HG03196 (cell line): ENCODE results near the gene SLC25A29.
A peak's percentile ranks its signal among the peaks of the same experiment; 100 is the strongest.
"Not testable (repeated sequence)": the region's sequence is repeated elsewhere in the genome, so short reads cannot be mapped to it uniquely, and the experiment has no call there.

Experiments
- ATAC-seq: cut with Tn5 transposase; IDR thresholded peaks from one replicate; pipeline ENCODE4 v1.9.1; 2021; ENCODE audit not compliant: unreplicated experiment

SLC25A29 gene, protein sequence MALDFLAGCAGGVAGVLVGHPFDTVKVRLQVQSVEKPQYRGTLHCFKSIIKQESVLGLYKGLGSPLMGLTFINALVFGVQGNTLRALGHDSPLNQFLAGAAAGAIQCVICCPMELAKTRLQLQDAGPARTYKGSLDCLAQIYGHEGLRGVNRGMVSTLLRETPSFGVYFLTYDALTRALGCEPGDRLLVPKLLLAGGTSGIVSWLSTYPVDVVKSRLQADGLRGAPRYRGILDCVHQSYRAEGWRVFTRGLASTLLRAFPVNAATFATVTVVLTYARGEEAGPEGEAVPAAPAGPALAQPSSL

DNA sequence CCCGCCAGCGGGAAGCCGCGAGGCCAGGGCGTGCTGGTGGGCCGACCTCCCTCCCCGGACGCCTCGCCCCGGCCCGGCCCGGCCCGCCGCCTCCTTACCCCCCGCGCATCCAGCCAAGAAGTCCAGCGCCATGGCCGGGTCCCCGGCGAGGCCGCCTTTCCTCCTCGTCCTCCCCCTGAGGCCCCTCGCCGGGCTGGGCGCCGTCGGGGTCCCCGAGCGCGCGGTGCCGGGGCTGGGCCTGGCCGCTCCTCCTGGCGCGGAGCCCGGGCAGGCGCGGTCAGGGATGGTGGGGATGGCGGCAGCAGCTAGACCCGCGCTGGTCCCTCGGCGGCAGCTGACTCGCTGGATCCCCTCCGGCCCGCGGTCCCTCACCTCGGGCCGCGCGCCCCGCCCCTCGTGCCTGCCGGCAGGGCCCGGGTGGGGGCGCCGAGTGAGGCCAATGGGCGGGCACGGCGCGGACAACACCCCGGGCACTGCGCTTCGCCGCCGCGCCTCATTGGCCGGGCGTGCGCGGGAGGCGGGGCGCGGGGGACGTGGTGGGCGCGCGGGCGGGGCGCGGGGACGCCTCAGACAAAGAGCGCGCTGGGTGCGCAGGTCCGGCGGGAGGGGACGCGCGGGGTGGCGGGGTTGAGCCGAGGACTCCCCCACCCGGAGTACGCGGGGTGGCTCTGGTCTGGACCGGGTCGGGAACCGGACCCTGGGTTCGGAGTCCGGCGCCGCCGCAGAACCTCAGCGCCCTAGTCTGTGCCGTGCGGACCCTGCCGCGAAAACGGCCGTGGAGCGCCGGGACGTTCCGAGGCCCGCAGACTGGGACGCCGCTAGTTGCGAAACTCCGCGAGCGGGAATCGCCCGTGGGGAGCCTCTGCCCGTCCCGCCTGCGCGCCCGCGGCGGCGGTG, at the start of gene SLC25A29:
Gene SLC25A29 (minus strand): TSS at position 344 of the 897 bp plus-strand sequence. CDS start 212 bp downstream, at position 132.
- ATAC-seq: peak; percentile 79

DNA sequence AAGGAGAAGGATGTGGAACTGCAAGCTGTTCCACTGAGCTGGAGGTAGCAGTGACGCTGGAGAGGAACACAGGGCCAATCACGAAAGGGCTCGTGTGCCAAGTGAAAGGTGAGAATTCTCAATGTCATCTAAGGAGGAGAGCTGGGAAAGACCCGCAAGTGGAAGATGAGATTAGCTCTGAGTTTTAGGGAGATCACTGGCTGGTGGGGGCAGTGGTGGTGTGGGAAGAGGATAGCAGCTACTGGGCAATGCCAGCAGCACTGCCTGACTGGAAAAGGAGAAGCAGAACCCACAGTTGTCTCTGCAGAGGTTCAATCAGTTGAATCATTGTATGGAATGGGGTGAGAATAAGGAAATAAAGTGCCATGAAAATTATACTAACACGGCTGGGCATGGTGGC, 44.7 kb upstream of the SLC25A29 start:
- no peak for ATAC-seq

DNA sequence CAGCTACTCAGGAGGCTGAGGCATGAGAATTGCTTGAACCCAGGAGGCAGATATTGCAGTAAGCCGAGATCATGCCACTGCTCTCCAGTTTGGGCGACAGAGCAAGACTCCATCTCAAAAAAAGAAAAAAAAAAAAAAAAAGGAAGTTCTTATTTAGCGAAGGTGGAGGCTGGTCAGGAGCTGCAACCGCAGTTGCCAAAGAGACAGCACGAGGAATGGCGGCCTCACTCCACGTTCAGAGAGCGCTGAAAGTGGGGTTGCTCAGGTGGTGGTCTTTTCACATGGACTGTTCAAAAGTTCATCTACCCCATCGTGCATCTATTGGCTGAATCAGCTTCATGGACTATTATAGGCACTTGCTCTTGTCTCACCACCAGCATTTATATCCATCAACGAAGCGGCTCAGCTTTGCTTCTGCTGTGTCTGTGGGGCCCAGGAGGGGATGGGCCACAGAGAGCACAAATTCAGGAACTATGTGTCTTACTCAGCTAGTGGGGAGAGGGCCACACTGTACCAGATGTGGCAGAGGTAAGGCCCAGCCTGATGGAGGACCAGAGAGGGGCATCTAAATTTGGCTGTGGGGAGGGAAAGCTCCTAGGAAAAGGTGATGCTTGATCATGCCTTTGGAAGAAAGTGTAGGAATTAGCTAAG, 44.2 kb upstream of the SLC25A29 start:
- no peak for ATAC-seq

DNA sequence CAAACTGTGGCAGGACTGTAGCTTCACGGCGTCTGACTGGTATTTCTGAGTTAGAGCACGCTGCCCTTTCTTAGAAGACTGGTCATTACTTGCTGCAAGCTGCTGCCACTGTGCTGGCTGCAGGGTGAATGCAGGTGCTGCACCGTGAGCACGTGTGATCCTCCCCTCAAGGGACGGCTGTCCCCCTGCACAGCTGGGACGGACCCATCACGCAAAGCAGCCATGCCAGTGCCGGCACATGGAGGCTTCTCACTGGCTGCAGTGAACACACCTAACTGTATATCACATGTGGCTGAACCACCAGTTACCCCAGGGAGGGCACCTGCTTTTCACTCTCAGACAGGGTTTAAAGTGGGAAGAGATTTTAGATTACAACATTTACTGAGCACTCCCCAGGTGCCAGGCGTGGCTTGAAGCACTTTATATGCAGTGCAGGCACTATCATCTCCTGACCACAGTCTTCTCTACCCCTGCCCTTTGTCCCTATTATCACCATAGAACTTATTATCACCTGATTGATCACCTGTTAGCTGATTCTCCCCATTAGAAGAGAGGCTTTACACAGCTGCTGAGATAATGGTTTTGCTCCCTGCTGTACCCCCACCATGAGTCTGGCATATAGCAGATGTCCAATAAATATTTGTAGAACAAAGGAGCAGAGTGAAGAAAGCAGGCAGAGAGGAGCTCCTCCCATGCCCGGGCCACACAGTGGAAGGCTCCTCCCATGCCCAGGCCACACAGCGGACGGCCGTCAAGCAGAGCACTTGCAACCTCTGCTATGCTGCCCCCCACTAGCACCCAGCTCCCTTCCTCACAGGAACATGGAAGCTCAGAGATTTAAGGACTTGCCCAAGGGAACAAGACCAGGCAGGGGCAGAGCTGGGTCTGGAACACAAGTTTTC, 42.8 kb upstream of the SLC25A29 start:
- no peak for ATAC-seq

DNA sequence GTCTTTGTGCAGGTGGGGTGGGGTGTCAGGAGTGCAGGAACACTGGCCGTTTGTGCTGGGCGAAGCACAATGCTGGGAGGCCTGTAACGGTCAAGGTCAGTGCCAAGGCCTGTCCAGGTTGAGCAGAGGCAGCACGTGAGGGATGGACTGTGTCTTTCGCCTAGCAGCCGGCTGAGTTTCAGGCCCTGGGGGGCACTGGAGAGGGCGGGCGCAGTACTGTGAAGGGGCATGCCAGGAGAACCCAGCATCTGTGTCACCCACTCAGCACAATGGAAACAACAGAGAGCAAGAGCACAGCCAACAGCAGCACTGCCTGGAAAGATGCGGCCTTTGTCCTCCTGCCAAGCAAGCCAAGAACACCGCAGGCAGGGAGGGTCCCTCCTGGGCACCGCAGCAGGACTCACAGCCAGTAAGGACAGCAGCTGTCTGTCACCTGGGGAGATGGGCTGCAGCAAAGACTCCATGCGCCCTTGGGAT, 42.0 kb upstream of the SLC25A29 start:
- no peak for ATAC-seq

DNA sequence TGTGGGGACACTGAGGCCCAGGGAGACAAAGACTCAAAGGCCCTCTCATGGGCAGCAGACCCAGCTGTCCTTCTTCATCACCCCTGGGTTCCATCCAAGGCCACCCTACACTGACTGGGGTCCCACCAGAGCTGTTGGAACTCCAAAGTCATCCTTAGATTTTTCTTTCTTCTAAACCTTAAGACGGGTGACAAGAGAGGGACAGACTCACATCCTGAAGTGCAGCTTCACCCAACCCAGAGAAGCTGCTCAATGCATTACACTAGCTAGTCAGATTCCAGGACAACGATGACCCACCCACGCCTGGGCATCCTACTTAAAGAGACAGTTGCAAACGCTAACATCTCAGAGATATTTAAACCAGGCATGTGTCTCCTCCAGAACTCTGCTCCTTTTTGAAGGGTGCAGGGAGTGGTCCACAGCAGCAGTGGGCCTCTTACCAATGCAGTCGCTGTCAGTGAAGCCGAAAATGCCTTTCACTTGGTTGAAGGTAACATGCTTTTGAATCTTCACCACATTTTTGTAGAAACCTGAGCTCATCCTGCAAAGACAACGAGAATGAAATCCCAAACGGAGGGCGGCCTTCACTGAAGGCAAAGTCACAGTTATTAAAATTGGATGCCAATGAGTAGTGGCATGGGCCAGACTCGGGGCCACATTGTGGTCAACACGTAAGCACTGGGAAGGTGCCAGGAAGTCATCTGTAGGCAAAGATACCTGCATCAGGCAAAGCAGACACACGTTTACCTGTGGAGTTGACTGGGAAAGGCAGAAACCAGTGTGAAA, 40.3 kb upstream of the SLC25A29 start:
- no peak for ATAC-seq

DNA sequence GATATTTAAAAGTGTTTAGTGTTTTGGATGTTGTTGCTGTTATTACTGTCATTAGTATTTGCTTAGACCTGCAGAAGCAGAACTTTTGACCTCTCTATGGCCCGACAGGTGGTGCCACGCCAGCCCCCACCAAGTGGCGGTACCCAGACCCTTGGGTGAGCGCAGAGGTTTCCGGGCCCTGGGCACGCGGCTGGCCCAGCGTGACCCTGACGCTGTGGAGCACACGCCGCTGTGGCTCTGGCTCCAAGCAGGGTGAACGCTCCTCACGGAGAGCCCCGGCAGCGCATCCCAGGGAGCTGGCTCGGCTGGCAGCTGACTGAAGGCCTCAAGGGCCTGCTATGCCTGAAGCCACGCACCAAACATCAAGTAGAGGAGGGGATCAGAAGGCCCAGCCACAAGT, 39.5 kb upstream of the SLC25A29 start:
- no peak for ATAC-seq

DNA sequence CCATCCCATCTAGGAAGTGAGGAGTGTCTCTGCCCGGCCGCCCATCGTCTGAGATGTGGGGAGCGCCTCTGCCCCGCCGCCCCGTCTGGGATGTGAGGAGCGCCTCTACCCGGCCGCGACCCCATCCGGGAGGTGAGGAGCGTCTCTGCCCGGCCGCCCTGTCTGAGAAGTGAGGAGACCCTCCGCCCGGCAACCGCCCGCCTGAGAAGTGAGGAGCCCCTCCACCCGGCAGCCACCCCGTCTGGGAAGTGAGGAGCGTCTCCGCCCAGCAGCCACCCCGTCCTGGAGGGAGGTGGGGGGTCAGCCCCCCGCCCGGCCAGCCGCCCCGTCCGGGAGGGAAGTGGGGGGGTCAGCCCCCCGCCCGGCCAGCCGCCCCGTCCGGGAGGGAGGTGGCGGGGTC, 38.4 kb upstream of the SLC25A29 start:
- not testable (repeated sequence) for ATAC-seq

DNA sequence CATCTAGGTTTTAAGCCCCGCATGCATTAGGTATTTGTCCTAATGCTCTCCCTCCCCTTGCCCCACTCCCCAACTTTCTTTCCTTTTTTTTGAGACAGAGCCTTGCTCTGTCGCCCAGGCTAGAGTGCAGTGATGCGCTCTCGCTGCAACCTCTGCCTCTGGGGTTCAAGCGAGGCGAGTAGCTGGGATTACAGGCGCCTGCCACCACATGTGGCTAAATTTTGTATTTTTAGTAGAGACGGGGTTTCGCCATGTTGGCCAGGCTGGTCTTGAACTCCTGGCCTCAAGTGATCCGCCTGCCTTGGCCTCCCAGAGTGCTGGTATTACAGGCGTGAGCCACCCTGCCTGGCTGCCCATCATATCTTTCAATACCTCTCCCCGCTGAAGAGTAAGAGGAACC, 36.6 kb upstream of the SLC25A29 start:
- ATAC-seq: not testable (repeated sequence)

DNA sequence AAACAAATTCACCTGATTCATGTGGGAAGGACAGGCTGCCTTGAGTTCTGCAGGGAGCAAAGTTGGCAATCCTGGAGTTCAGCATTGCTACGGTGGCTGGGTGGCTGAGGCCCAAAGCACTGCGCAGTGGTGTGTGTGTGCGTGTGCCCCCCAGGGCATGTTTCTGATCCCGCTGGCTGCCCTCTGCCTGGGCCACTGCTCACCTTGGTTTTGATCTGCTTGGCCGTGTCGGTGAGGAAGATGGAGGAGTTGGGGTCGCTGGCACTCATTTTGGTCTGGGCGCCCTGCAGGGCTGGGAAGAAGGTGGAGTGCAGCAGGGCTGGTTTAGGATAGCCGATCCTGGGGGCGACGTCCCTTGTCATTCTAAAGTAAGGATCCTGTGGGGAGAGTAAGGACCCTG, 36.0 kb upstream of the SLC25A29 start:
- ATAC-seq: no peak

DNA sequence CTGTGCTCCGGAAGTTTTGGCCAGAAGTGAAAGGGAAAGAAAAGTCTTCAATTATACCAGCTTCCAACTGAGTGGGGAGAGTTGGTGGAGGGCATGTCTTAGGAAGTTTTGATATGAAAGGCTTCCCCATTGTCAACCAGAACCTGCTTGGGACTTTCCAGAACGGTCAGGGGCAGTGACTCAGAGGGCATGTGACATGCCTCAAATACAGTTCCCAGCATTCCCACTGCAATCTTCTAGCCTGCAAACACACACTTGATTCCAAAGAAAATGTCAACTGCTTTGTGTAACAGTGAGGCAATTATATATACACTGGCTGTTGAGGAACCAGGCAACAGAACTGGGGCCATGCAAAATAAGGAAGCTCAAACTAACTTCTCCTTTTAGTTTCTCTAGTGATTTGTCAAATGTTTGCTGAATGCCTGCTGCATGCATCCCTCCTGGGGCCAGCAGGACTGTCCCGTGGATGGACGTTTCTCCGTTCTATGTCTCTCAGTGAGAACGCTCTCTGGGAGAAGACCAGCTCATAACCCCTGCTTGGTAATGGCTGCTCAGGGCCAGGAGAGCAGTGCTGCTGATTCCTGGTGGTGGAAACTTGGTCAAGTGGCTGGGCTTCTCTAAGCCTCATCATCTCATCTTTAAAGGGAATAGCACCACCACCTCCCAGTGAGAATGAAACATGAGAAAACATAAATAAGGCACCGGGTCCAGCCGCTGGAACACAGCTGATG, 35.2 kb upstream of the SLC25A29 start:
- ATAC-seq: peak; percentile 58

DNA sequence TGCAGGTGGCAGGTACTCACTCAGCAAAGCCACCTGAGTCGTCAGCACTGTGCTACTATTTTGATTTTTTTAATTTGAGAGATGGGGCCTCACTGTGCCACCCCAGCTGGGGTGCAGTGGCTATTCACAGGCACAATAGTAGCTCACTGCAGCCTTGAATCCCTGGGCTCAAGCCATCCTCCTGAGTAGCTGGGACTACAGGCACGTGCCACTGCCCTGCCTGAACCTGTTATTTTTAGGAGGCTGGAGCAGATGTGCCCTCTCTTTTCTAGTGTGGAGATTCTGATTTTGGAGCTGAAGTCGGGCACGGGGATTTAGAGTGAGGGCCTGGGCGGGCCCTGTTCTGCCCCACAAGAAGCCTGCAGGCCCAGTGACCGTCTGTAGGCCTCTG, 34.2 kb upstream of the SLC25A29 start:
- no peak for ATAC-seq

DNA sequence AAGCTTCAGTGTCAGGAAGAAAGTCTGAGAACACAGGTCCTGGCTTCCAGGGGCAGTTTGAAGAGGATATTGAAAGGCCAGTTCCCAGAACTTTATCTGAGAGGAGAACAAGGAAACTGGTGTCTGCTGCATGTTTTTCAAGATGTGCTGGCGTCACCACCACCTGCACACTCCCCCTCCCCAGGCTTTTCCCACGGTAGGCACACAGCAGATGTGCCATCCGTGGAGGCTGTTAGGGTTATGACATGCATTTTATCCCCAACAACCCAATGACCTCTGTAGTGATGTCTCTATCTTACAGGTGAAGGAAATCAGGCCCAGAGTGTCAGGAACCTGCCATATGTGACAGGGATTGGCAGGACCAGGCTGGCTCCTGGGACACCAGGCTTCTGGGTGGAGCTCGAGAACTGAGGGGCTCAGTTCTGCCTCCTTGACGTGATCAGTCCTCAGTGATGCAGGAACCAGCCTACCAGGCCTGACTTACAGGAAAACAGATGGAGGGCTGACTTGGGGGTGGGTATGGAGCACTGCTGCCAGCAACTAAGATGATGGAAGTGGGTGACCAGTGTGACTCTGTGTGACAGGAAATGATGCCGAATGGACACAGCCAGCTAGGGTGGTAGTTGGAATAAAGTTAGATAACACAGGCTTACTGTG, 33.6 kb upstream of the SLC25A29 start:
- ATAC-seq: no peak

DNA sequence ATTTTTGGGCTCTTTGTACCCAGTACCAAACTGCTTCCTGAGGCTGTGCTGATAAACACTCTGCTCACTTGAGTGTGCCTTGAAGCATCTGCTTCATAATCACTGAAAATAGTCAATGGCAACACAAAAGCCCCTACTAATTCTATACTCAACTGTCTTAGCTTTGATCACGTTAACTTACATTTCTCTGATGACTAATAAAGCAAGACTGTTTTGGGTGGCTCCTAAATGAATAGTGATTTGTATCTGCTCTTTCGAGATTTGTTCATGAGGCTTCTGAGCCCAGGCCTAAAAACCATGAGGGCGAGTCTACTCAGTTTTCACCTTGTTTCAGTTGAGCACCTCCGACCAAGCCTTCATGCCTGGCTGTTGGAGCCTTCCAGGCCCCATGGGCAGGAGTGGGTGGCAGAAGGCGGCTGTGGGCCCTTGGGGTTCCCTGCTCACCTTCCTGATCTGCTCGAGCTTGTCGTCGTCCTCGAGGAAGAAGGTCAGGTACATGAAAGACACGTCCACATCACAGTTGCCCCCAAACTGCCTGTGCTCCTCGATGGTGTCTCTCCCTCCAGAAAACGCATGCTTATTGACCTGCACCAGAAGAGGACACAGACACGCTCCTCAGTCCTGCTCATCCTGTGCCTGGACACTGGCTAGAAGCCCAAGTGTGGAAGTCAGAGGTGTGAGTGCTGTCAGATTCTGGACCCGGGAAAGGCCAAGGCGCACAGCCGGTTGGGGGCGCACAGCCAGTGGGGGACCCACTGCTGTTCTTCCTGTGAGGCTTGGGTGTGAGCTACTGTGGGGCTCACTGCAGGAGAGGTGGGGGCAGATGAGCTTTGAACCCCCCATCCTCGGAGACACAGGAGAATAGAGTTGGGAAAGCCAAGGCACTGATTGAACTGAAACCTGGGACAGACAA, 30.6 kb upstream of the SLC25A29 start:
- no peak for ATAC-seq

DNA sequence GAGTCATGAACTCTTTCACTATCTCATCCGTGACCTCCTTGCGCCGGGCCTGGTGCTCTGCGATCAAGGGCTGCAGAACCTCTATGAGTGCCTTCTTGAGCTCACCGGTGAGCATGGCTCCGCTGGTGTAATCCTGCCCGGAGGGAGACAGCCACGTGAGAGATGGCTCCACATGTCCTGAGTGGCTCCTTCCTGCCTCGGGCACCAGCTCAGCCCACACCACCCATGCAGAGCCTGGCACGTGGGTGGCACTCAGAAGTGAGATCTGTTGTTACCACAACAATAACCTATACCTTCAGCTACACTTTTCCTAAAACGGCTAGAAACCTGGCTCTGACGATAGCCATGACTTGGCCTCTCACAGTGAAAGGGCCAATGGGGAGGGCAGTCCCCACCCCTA, 28.7 kb upstream of the SLC25A29 start:
- ATAC-seq: no peak

DNA sequence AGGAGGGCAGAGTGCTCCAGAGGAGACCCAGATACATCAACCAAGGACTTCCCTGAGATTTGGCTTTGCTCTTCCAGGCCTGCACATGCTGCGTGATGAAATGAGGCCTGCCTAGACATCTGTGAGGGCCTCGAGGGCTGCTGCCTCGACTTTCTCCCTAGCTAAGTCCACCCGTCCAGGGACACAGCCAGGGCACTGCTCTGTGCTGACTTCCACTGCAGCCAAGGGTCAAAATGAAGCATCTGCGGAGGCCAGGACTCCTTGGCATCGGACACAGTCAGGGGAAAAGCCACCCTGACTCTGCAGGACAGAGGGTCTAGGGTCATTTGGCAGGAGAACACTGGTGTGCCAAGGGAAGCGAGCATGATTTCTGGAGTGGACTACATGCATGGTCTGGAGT, 27.6 kb upstream of the SLC25A29 start:
- ATAC-seq: no peak

DNA sequence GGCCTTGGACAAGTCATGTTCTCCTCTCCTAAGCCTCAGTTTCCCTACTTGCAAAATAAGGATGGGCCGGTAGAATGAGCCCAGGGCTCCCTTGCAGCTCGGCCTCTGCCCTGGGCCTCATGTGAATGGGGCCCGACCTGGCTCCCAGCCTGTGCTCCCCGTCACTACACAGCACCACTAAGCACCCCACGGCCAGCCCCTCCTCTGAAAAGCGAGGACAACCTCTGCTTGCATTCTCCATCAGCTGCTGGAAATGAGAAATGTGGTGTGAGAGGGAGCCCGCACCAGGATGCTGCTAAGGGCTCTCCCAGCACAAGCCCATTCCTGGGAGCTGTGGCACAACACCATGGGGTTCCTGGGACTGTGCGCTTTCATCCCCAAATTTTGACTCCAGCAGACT, 27.1 kb upstream of the SLC25A29 start:
- ATAC-seq: no peak

DNA sequence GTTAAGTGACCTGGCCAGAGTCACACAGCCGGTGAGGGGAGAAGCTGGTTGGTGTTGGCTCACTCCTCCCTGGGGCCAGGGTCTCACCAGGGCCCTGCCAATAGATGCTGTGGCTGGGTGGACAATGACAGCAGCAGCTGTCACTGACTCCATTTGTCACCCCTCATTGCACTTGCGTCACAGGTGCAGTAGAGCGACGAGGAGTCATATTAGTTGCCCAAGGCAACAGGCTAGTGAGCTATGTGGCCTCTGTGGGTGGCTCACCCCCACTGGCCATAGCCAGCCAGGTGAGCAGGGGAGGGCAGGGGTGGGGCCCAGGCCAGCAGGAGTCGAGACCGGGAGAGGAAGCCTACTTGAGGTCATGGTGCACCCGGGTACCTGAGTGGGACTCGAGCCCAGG, 26.6 kb upstream of the SLC25A29 start:
- ATAC-seq: peak; percentile 35
